ENCODE data around the gene SLC25A12.

DNA sequence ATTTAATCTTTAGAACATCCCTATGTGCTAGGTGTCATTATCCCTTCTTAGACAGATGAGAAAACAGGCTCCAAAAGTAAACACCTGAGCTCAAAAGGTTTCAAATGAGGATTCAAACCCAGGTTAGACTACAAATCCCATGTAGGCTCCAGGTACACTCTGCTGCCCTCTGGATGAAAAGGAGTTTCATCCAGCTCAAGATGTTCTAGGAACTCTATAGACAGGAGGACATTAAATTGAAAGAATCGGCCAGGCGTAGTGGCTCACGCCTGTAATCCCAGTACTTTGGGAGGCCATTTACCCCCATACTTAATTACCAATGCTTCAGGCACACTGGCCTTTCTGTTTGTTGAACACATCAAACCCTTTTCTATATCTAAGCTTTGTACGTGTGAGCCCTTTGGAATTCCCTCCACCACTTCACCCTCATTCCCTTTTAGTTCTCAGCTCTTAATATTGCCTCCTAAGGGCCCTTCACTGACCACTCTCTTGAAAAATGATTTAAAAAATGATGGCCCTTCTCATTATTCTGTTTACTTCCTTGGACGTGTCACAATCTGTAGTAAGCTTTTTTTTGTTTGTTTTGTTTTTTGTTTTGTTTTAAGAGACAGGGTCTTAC is 10.7 kb downstream of the SLC25A12 start:
- TF ChIP-seq, protein P1, sequence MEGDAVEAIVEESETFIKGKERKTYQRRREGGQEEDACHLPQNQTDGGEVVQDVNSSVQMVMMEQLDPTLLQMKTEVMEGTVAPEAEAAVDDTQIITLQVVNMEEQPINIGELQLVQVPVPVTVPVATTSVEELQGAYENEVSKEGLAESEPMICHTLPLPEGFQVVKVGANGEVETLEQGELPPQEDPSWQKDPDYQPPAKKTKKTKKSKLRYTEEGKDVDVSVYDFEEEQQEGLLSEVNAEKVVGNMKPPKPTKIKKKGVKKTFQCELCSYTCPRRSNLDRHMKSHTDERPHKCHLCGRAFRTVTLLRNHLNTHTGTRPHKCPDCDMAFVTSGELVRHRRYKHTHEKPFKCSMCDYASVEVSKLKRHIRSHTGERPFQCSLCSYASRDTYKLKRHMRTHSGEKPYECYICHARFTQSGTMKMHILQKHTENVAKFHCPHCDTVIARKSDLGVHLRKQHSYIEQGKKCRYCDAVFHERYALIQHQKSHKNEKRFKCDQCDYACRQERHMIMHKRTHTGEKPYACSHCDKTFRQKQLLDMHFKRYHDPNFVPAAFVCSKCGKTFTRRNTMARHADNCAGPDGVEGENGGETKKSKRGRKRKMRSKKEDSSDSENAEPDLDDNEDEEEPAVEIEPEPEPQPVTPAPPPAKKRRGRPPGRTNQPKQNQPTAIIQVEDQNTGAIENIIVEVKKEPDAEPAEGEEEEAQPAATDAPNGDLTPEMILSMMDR (IDR thresholded peaks at IDR 0.05 in 8 of 11, conservative IDR thresholded peaks at IDR 0.05 in 3 of 11) = no peak
- no peak for TF ChIP-seq POLR2AphosphoS5 (IDR thresholded peaks at IDR 0.05)
- no peak for TF ChIP-seq POLR2A (IDR thresholded peaks at IDR 0.05)

Measured in spleen (tissue), 7 donors.